ENCODE results near the gene MED1. TPM values are rescaled to one million over a fixed set of nuclear protein-coding genes. Genes with fewer than 3 reads are reported as not detected.

The MED1 gene
- total RNA-seq, 1 experiment from 2014 or later, result 35.7 TPM

DNA sequence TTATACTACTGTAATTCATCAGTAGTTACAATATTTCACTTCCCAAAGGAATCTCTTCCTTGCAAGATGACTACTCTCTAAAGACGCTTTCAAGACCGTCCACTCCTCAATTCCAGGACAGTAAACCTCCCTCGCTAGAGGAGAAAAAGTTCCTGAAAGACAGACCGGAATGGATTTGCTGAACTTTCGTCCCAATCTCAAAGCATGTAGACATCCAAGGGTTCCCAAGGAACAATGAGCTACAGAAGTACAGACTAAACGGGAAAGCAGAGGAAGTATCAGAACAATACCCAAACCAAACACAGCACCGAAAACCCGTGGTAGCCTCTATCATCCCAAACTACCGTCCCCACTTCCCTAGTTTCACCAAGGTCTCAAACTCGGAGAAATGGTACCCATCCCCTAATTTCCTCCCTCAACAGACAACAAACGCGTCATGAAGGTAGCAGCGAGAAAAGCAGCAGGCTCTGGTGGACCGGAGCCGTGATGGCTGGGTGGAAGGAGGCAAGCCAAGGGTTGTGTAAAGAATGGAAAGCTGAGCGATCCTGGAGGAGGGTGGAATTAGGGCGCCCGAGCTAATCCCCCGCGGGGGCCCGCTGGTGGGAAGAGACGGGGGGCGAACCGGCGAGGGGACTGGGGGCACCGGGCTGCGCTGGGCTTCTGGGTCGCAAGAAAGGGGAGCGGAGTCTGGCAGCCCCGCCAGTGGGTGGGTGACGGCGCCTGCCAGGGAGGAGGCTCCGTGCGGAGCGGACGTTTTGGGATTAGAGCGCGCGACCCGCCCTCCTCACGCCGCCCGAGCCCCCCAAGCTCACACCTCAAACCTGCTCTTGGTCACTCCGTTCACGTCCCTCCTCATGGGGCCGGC lies 50.3 kb downstream of the MED1 start:
- H3K4me3 ChIP-seq, result peak overlapping the region; percentile 66
- no peak for TF ChIP-seq EZH2 (IDR thresholded peaks at IDR 0.05; ENCODE audit: low read depth)
- TF ChIP-seq, protein P1, sequence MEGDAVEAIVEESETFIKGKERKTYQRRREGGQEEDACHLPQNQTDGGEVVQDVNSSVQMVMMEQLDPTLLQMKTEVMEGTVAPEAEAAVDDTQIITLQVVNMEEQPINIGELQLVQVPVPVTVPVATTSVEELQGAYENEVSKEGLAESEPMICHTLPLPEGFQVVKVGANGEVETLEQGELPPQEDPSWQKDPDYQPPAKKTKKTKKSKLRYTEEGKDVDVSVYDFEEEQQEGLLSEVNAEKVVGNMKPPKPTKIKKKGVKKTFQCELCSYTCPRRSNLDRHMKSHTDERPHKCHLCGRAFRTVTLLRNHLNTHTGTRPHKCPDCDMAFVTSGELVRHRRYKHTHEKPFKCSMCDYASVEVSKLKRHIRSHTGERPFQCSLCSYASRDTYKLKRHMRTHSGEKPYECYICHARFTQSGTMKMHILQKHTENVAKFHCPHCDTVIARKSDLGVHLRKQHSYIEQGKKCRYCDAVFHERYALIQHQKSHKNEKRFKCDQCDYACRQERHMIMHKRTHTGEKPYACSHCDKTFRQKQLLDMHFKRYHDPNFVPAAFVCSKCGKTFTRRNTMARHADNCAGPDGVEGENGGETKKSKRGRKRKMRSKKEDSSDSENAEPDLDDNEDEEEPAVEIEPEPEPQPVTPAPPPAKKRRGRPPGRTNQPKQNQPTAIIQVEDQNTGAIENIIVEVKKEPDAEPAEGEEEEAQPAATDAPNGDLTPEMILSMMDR (conservative IDR thresholded peaks at IDR 0.05), result no peak
- H3K9me3 ChIP-seq (ENCODE audit: insufficient read depth, low read depth), result no peaks in the 10 kb centered on the region
- ChIA-PET POLR2A (ENCODE audit: unreplicated experiment) (interaction anchor here (0.5 to 0.7 kb wide), 4 partner anchors 12 to 201 kb away, joined by 3 to 19 read pairs (median 6); no protein-coding TSS in a partner anchor), CTCF (interaction anchor here (0.7 kb wide), 1 partner anchor 463 kb away, joined by 15 read pairs; the partner anchor contains the start of gene IKZF3)
- H3K79me2 ChIP-seq (ENCODE audit: low read depth), result peaks cover 33% of the 10 kb centered on the region
- no TSS peak for BruUV-seq (replicated peaks)
- intact Hi-C loops (cut with micrococcal nuclease; ENCODE audit: unreplicated experiment), result no loop called here
- H3K27me3 ChIP-seq (ENCODE audit: insufficient read depth, low read depth), result no peaks in the 10 kb centered on the region
- peak in 1 of 2 experiments; percentile 3 for DNase-seq
- peaks cover 24% of the 10 kb centered on the region for H3F3A ChIP-seq (ENCODE audit: insufficient read depth, low read depth)
- H3K27ac ChIP-seq, result no peak overlapping the region
- no peaks in the 10 kb centered on the region for H3K36me3 ChIP-seq (ENCODE audit: low read depth)
- H3K9me2 ChIP-seq (ENCODE audit: insufficient read depth), result no peaks in the 10 kb centered on the region
- peak overlapping the region; percentile 98 for H2AFZ ChIP-seq
- peaks cover 31% of the 10 kb centered on the region for H3K4me1 ChIP-seq (replicated peaks; ENCODE audit: insufficient read depth)
- peak overlapping the region; percentile 94 for H3K4me2 ChIP-seq
- peaks cover 14% of the 10 kb centered on the region for H4K20me1 ChIP-seq (ENCODE audit: insufficient read depth)

DNA sequence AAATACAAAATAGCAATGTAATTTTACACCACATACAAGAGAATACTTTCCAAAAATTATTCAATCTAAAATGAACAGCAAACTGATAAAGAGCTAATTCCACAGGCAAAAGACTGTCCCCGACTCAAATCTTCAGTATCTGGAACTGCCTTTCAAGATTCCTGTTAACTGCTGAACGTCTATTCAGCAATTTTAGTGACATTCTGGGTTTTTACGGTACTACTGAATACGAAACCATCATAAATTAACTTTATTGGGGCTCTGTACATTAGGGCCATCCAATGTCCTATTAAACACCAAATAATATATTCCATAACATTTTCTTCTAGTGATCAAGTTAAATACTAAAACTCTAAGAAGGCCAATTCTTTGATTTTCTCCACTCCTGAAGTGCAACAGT lies 51.3 kb downstream of the MED1 start:
- H3K4me3 ChIP-seq, result peak overlapping the region; percentile 66; the same call in 1 of the 2 replicates
- peaks cover 14% of the 10 kb centered on the region; the same call in 1 of the 2 replicates for H4K20me1 ChIP-seq (ENCODE audit: insufficient read depth)
- POLR2A ChIA-PET (ENCODE audit: unreplicated experiment), result no interaction called here
- H3K9me2 ChIP-seq (ENCODE audit: insufficient read depth), result no peaks in the 10 kb centered on the region
- no TSS peak for BruUV-seq (replicated peaks)
- H3K9me3 ChIP-seq (ENCODE audit: insufficient read depth, low read depth), result no peaks in the 10 kb centered on the region
- DNase-seq, result no peak
- H3K27ac ChIP-seq, result no peak overlapping the region
- intact Hi-C loops (cut with micrococcal nuclease; ENCODE audit: unreplicated experiment), result no loop called here
- peaks cover 21% of the 10 kb centered on the region for H3K4me1 ChIP-seq (replicated peaks; ENCODE audit: insufficient read depth)
- no peaks in the 10 kb centered on the region for H3K27me3 ChIP-seq (ENCODE audit: insufficient read depth, low read depth)
- H3K36me3 ChIP-seq (ENCODE audit: low read depth), result no peaks in the 10 kb centered on the region
- peaks cover 36% of the 10 kb centered on the region for H3K79me2 ChIP-seq (ENCODE audit: low read depth)
- CTCF ChIA-PET, result no interaction called here
- TF ChIP-seq, protein P1 (conservative IDR thresholded peaks at IDR 0.05), result no peak
- TF ChIP-seq EZH2 (IDR thresholded peaks at IDR 0.05; ENCODE audit: low read depth), result no peak
- peaks cover 14% of the 10 kb centered on the region for H3F3A ChIP-seq (ENCODE audit: insufficient read depth, low read depth)
- peak overlapping the region; percentile 98; the same call in 1 of the 2 replicates for H2AFZ ChIP-seq
- H3K4me2 ChIP-seq, result peak overlapping the region; percentile 94

DNA sequence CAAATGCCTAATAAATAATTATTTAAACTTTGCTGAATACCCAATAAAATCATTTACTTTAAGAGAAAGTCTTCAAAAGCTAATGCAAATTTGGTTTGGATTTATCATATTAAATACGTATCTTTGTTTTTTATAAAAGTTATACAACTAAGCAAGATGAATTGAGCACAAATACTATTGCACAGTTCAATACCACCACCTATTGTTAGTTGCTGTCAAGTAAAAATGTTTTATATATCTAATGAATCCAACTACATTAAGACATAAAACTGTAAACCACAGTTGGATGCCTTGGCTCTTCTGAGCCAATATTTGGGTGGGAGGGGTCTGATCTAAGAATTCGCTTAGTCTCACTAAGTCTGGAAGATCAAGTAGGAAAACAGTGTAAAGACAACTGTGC lies 57.3 kb downstream of the MED1 start:
- no peak for DNase-seq
- Histone ChIP-seq H3K4me2 (no peak overlapping the region), H3K36me3 (ENCODE audit: low read depth) (no peaks in the 10 kb centered on the region), H3K27ac (no peak overlapping the region), H3K4me1 (replicated peaks; ENCODE audit: insufficient read depth) (no peaks in the 10 kb centered on the region), H3K4me3 (no peak overlapping the region), H3K9me2 (ENCODE audit: insufficient read depth) (no peaks in the 10 kb centered on the region), H3F3A (ENCODE audit: insufficient read depth, low read depth) (no peaks in the 10 kb centered on the region), H4K20me1 (ENCODE audit: insufficient read depth) (0 out of 2 replicates have a peak, but pooled peaks cover 12% of the 10 kb centered on the region), H3K79me2 (ENCODE audit: low read depth) (peaks cover 10% of the 10 kb centered on the region), H2AFZ (no peak overlapping the region), H3K9me3 (ENCODE audit: insufficient read depth, low read depth) (no peaks in the 10 kb centered on the region), H3K27me3 (ENCODE audit: insufficient read depth, low read depth) (no peaks in the 10 kb centered on the region)
- no TSS peak for BruUV-seq (replicated peaks)
- TF ChIP-seq, protein P1 (conservative IDR thresholded peaks at IDR 0.05), result no peak
- TF ChIP-seq EZH2 (IDR thresholded peaks at IDR 0.05; ENCODE audit: low read depth), result no peak
- ChIA-PET CTCF (no interaction called here), POLR2A (ENCODE audit: unreplicated experiment) (no interaction called here)
- intact Hi-C loops (cut with micrococcal nuclease; ENCODE audit: unreplicated experiment), result no loop called here
